ENCODE measurements around the gene MRPL3. TPM values are rescaled to one million over a fixed set of nuclear protein-coding genes. Genes with fewer than 3 reads are reported as not detected.

MRPL3 gene
- total RNA-seq, 4 donors from 2014 or later: 82.9 to 92.5 (median 88.6) TPM

GRCh38 chr3:131431754-131432153, 71.0 kb downstream of the MRPL3 start:
- ATAC-seq (ENCODE audit: low FRiP score) (no peak), DNase-seq (ENCODE audit: low spot score) (no peak)
- TF ChIP-seq CTCF (IDR thresholded peaks at IDR 0.05): no peak

GRCh38 chr3:131427226-131427625, 75.5 kb downstream of the MRPL3 start:
- DNase-seq (ENCODE audit: low spot score): no peak
- no peak for TF ChIP-seq CTCF (IDR thresholded peaks at IDR 0.05)
- ATAC-seq (ENCODE audit: low FRiP score): no peak

GRCh38 chr3:131421957-131422498, 80.7 kb downstream of the MRPL3 start:
- TF ChIP-seq CTCF (IDR thresholded peaks at IDR 0.05): no peak
- DNase-seq (ENCODE audit: low spot score): no peak
- ATAC-seq (ENCODE audit: low FRiP score): no peak

- no peak for TF ChIP-seq CTCF (IDR thresholded peaks at IDR 0.05)
- DNase-seq (ENCODE audit: low spot score): no peak
- no peak for ATAC-seq (ENCODE audit: low FRiP score)
Observed at GRCh38 chr3:131421301-131421700, 81.5 kb downstream of the MRPL3 start.

GRCh38 chr3:131417751-131418150, 85.0 kb downstream of the MRPL3 start:
- no peak for DNase-seq (ENCODE audit: low spot score)
- TF ChIP-seq CTCF (IDR thresholded peaks at IDR 0.05): no peak
- no peak for ATAC-seq (ENCODE audit: low FRiP score)

Small RNA genes lying within 50 kb of the gene (small RNA-seq; reads per million reads assigned to genes)
- gene AC107027.2: not detected
- gene SNORA58: 7.5 reads per million, percentile 84 among the genes with 10 or more reads in this experiment

Other genes starting within 250 kb of the MRPL3 start
- gene NUDT16, start 121.2 kb downstream of the MRPL3 start, total RNA-seq: 10 to 100 TPM; 26.7 to 62.3 (median 39.0) TPM